OCI-LY1 (cell line): Measurements from ENCODE around the gene POU1F1.

Experiments
- H2AFZ ChIP-seq: fragments of 200-600 bp; sonication (generic), shearing (Covaris generic); 2 replicates; pipeline ENCODE4 v1.6.0; 2014; ENCODE audit warnings: antibody characterized with exemption, mild to moderate bottlenecking, low read length
- H3F3A ChIP-seq: fragments of 200-600 bp; sonication (generic), shearing (Covaris generic); 2 replicates; pipeline ENCODE4 v1.6.0; 2014; ENCODE audit warnings: mild to moderate bottlenecking, antibody characterized with exemption, low read length, moderate library complexity; ENCODE audit not compliant: insufficient read depth
- H3K27ac ChIP-seq: fragments of 200-600 bp; sonication (generic); 2 replicates; pipeline ENCODE4 v1.5.1; 2014; ENCODE audit warnings: low read length, mixed run types, mild to moderate bottlenecking, low read depth; ENCODE audit not compliant: poor library complexity, severe bottlenecking
- H3K27me3 ChIP-seq: fragments of 200-600 bp; sonication (generic); 2 replicates; pipeline ENCODE4 v1.6.0; 2014; ENCODE audit warnings: antibody characterized with exemption, mild to moderate bottlenecking, low read length, moderate library complexity; ENCODE audit not compliant: insufficient read depth
- H3K36me3 ChIP-seq: fragments of 200-600 bp; sonication (generic); 2 replicates; pipeline ENCODE4 v1.6.1; 2014; ENCODE audit warnings: mild to moderate bottlenecking, antibody characterized with exemption, low read length, moderate library complexity, mixed read lengths; ENCODE audit not compliant: insufficient read depth
- H3K4me1 ChIP-seq: fragments of 200-600 bp; sonication (generic); 2 replicates; pipeline ENCODE4 v1.5.1; 2014; ENCODE audit warnings: mild to moderate bottlenecking, low read length, moderate library complexity; ENCODE audit not compliant: insufficient read depth, severe bottlenecking
- H3K4me2 ChIP-seq: fragments of 200-600 bp; sonication (generic), shearing (Covaris generic); 2 replicates; pipeline ENCODE4 v1.6.1; 2014; ENCODE audit warnings: low read length
- H3K4me3 ChIP-seq: fragments of 200-600 bp; sonication (generic); 2 replicates; pipeline ENCODE4 v1.5.1; 2014; ENCODE audit warnings: low read length, low read depth, mild to moderate bottlenecking, mixed read lengths; ENCODE audit not compliant: poor library complexity, severe bottlenecking
- H3K79me2 ChIP-seq: fragments of 200-600 bp; shearing (Covaris generic); 2 replicates; pipeline ENCODE4 v1.6.1; 2016; ENCODE audit warnings: mixed run types, low read length, mixed read lengths; ENCODE audit not compliant: insufficient read depth
- H3K9ac ChIP-seq: fragments of 200-600 bp; sonication (generic), shearing (Covaris generic); 2 replicates; pipeline ENCODE4 v1.6.1; 2014; ENCODE audit warnings: mild to moderate bottlenecking, low read length, mixed read lengths
- H3K9me2 ChIP-seq: fragments of 200-600 bp; sonication (generic), shearing (Covaris generic); 2 replicates; pipeline ENCODE4 v1.6.1; 2014; ENCODE audit warnings: low read depth, mild to moderate bottlenecking, low read length, mixed read lengths
- H3K9me3 ChIP-seq: fragments of 200-600 bp; shearing (Covaris generic); 2 replicates; pipeline ENCODE4 v1.6.1; 2014; ENCODE audit warnings: low read length, mixed read lengths
- H4K20me1 ChIP-seq: fragments of 200-600 bp; sonication (generic), shearing (Covaris generic); 2 replicates; pipeline ENCODE4 v1.6.0; 2016; ENCODE audit warnings: mild to moderate bottlenecking, low read length; ENCODE audit not compliant: insufficient read depth
- EZH2 ChIP-seq: fragments of 200-600 bp; sonication (generic), shearing (Covaris generic); IDR thresholded peaks from 2 replicates; pipeline ENCODE4 v1.8.0; 2017; ENCODE audit warnings: borderline replicate concordance, mixed run types, mild to moderate bottlenecking, antibody characterized with exemption, low read length, moderate library complexity, mixed read lengths
- TF ChIP-seq, protein P1 (sequence below): fragments of 200-600 bp; sonication (generic), shearing (Covaris generic); IDR thresholded peaks from 2 replicates; pipeline ENCODE4 v1.5.1; 2017; ENCODE audit warnings: mild to moderate bottlenecking, antibody characterized with exemption, low read length, moderate library complexity, mixed read lengths

Gene POU1F1

DNA sequence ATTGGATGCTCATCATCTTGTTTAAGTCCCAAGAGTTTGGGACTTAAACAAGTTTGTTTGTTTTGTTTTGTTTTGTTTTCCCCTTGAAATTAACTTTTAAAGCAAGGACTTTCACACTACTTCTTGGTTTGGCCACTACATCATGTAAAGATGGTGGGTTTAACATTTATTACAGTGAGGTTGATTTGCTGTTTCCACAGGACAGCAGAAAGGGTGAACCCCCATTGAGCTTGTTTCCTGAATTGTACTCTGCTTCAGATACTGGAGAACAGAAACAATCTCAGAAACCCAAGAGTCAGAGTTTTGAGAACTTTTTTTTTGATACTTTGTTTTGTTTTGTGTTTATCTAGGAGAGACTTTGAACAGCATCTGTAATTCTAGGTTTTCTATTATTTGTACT, 6.7 kb downstream of the POU1F1 start:
- Histone ChIP-seq H3K27me3 (0 out of 2 replicates have a peak, but pooled peaks cover 4% of the 10 kb centered on the region), H3K4me2 (no peak overlapping the region), H2AFZ (no peak overlapping the region), H4K20me1 (no peaks in the 10 kb centered on the region), H3F3A (no peaks in the 10 kb centered on the region), H3K9me2 (no peaks in the 10 kb centered on the region), H3K9me3 (no peaks in the 10 kb centered on the region), H3K4me1 (no peaks in the 10 kb centered on the region), H3K9ac (no peak overlapping the region), H3K36me3 (no peaks in the 10 kb centered on the region), H3K79me2 (no peaks in the 10 kb centered on the region), H3K4me3 (no peak overlapping the region), H3K27ac (no peak overlapping the region)
- TF ChIP-seq EZH2 = no peak
- TF ChIP-seq, protein P1, sequence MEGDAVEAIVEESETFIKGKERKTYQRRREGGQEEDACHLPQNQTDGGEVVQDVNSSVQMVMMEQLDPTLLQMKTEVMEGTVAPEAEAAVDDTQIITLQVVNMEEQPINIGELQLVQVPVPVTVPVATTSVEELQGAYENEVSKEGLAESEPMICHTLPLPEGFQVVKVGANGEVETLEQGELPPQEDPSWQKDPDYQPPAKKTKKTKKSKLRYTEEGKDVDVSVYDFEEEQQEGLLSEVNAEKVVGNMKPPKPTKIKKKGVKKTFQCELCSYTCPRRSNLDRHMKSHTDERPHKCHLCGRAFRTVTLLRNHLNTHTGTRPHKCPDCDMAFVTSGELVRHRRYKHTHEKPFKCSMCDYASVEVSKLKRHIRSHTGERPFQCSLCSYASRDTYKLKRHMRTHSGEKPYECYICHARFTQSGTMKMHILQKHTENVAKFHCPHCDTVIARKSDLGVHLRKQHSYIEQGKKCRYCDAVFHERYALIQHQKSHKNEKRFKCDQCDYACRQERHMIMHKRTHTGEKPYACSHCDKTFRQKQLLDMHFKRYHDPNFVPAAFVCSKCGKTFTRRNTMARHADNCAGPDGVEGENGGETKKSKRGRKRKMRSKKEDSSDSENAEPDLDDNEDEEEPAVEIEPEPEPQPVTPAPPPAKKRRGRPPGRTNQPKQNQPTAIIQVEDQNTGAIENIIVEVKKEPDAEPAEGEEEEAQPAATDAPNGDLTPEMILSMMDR = no peak

DNA sequence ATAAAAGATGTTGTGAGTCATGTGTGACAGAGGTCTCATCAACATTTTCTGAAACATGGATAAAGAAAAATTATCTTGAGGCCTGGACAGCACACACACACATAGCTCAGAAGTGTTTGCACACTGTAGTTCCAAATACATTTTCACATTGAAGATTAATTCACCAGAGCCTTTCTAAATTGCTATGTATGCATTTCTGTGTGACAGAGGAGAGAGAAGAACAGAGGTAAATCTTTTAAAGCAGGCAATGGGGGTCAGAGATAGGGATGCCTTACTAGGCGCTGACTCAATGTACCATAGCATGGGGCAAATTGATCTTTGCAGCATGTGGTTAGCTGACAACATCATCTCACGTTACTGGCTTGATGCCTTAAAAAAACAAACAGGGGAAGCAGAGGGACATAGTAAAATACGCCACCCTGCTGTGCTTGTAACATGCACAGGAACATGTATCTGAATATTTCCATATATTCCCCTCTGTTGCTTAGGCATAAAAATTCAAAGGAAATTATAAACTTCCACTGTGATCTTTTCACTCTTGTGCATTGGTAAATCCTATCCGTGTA, 7.7 kb downstream of the POU1F1 start:
- Histone ChIP-seq H3K4me3 (no peak overlapping the region), H2AFZ (no peak overlapping the region), H3K9me3 (no peaks in the 10 kb centered on the region), H3K27ac (no peak overlapping the region), H3K79me2 (no peaks in the 10 kb centered on the region), H3K9ac (no peak overlapping the region), H3K9me2 (no peaks in the 10 kb centered on the region), H3K4me2 (no peak overlapping the region), H3K27me3 (0 out of 2 replicates have a peak, but pooled peaks cover 4% of the 10 kb centered on the region), H3F3A (no peaks in the 10 kb centered on the region), H4K20me1 (no peaks in the 10 kb centered on the region), H3K4me1 (no peaks in the 10 kb centered on the region), H3K36me3 (no peaks in the 10 kb centered on the region)
- TF ChIP-seq, protein P1 = no peak
- TF ChIP-seq EZH2 = no peak

DNA sequence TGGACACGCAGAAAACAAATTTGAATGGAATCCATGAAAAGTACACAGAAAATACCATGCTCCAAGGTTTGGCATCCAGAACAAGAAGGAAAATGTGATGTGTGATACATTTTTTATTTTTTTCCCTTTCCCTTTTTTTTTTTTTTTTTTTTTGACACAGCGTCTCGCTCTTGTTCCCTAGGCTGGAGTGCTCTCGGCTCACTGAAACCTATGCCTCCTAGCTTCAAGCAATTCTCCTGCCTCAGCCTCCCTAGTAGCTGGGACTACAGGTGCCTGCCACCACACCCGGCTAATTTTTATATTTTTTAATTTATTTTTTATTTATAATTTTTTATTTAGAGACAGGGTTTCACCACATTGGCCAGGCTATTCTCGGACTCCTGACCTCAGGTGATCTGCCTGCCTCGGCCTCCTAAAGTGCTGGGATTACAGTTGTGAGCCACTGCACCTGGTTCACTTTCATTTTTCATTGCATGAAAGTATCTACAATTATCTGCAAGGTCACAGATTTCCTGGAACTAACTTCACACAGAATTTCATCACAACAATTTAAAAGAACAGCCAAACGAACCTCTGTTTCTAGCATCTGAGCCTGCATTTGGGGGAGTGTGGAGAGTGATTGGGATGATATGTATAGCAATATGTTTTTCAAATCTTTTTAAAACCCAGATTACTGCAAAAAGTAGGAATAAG, 8.3 kb downstream of the POU1F1 start:
- Histone ChIP-seq H4K20me1 (no peaks in the 10 kb centered on the region), H3K4me3 (no peak overlapping the region), H3K4me2 (no peak overlapping the region), H3K9ac (no peak overlapping the region), H2AFZ (no peak overlapping the region), H3K4me1 (no peaks in the 10 kb centered on the region), H3K9me2 (no peaks in the 10 kb centered on the region), H3K27ac (no peak overlapping the region), H3K27me3 (0 out of 2 replicates have a peak, but pooled peaks cover 4% of the 10 kb centered on the region), H3K9me3 (no peaks in the 10 kb centered on the region), H3F3A (no peaks in the 10 kb centered on the region), H3K36me3 (no peaks in the 10 kb centered on the region), H3K79me2 (no peaks in the 10 kb centered on the region)
- TF ChIP-seq, protein P1 = no peak
- no peak for TF ChIP-seq EZH2
